Hematopoietic multipotent progenitor cell treated with erythropoietin and hydrocortisone succinate and interleukin-3 and kit ligand, for 6 days (in vitro differentiated cells): Measurements from ENCODE around the gene BOD1L1.
"Not testable (repeated sequence)": the region's sequence is repeated elsewhere in the genome, so short reads cannot be mapped to it uniquely, and the experiment has no call there.

Experiments used
- DNase-seq: peaks from one replicate; pipeline ENCODE4 v3.0.0-alpha.2; 2015

BOD1L1 gene

DNA sequence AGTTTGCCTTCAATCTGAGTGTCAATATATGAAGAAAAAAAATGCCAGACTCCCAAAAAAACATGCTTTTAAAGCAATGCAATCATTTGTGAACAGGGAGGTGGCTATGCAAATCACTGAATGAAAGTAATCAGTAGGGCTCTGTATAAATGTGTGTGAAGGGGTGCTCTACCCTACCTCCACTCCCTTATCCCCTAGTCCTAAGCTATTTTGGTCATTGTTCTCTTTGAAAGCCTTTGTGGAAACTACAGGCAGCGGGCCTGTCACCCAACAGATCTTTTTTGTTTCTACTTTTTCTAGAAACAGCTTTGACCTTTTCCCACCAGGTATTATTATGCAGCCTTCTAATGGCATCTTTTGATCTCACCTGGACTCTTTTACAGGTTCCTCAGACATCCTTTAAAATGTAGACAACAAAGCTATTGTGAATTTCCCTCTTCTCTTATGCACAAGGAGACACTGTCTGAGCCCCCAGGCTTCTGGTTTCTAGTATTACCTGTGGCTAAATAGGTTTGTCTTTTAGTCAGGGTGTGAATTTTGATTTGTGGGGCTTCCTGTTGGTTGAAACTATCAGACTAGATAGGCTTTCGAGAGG lies 9.2 kb downstream of the BOD1L1 start:
- no peak for DNase-seq

GRCh38 chr4:13617801-13618200 lies 9.7 kb downstream of the BOD1L1 start:
- DNase-seq = no peak

- no peak for DNase-seq
Observed at GRCh38 chr4:13616597-13616996, 10.9 kb downstream of the BOD1L1 start.

DNA sequence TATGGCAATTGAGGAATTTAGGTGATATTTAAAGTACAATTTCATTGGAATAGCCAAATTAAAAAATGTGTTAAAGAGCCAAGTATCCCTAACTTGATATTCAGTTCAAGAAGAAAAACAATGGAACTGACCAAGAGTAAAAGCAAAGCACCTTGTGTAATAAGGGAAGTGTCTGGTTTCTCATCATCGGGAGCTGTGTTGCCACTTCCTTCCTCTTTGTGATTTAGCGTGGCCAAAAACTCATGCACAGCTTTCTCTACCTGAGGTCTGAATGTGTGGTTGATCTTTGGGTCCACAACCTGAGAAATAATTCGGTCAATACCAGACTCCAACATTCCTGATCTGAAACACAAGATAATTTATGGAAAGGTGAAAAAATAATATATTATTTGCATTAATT lies 12.4 kb downstream of the BOD1L1 start:
- DNase-seq = peak; percentile 57

DNA sequence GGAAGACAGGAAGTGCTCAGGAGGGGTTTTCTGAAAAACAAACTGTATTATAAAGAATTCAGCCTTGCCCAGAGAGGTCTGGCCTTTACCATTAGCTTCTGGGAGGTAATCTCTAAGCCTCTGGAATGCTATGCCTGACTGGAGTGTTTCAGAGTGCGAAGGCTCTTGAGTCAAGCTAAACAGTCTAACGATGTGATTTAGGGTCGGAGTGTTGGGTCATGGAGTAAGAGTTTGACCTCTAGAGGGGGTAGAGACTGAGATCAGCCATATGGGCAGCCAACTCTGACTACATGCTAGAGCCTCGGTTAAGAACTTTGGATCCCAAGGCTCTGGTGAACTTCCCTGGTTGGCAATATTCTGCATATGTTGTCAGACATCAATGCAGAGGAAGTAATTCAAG lies 15.0 kb downstream of the BOD1L1 start:
- no peak for DNase-seq

GRCh38 chr4:13611283-13611842 lies 16.2 kb downstream of the BOD1L1 start:
- no peak for DNase-seq

GRCh38 chr4:13605330-13605729 lies 22.2 kb downstream of the BOD1L1 start:
- no peak for DNase-seq

GRCh38 chr4:13601848-13602247 lies 25.7 kb downstream of the BOD1L1 start:
- no peak for DNase-seq

GRCh38 chr4:13601048-13601447 lies 26.5 kb downstream of the BOD1L1 start:
- no peak for DNase-seq

DNA sequence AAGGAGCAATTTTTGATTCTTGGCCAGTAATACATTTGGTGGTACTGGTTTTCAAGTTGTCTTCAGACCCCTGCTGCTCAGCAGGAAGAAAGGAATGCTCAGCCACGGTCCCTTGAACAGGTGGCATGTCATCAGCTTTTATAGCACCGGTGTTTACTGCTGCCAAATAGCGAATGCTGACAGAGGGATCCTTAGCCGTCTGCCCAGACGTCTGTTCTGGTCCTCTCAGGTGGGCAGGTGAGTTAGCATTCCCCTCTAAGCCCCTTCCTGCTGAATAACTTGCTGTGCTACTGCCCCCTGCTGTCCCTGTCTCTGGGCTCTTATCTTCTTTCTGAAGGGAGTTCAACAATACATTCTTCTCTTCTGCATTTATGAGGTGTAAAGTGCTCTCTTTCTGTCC lies 28.4 kb downstream of the BOD1L1 start:
- DNase-seq = peak; percentile 5

DNA sequence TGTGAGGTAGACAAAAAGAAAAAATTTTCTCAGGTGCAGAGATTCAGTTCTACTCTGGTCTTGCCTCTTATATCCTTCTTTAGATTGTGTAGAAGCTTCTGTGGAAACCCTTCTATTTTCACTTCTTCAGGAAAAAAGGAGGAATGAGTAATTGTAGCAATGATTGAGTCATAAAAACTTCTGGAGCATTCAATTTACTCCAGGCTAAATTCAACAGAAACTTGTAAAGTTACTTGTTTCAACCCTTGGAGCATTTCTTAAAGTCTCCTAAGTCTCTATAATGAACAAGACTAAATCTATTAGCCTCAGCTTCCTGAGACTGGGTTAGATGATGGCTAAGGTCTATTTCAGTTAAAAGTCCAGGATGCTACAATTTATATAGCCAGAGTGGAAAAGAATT lies 29.9 kb downstream of the BOD1L1 start:
- no peak for DNase-seq

- DNase-seq = no peak
Observed at GRCh38 chr4:13597141-13597540, 30.4 kb downstream of the BOD1L1 start.

- DNase-seq = no peak
Observed at GRCh38 chr4:13592220-13592619, 35.3 kb downstream of the BOD1L1 start.

GRCh38 chr4:13590766-13591165 lies 36.8 kb downstream of the BOD1L1 start:
- no peak for DNase-seq

DNA sequence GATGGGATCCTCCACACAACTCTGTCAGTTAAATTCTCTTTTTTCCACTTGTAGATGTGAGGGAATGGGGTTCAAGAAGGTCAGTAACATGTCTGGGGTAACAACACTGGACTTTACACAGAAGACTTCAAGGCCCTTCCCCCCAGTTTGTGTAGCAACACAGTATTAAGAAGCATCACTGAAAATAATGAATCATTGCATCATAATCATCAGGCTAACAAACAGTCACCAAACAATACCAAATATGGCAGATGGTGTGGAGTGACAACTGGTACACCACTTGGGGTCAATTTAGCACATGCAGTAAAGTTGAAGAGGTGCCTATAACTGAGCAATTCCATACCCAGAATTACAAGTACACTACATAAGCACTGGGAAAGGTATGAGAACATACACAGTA lies 38.6 kb downstream of the BOD1L1 start:
- no peak for DNase-seq

DNA sequence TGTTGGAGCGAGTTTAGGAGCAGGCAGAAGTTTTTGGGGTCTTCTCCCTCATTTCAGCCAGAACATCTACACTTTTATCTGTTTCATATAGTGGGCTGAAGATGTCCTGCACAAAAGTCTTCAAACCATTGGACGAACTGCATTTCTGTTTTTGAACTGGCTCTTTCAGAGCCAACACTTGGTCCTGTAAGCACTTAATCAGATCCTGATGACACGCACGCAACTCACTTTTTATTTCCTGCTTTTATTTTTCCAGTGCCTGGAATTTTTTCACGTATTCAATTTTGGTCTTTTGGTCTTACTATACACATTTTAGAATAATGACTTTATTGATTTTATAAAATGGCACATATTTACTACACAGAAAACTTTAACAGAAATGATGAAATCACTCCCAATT lies 43.0 kb downstream of the BOD1L1 start:
- DNase-seq = no peak

DNA sequence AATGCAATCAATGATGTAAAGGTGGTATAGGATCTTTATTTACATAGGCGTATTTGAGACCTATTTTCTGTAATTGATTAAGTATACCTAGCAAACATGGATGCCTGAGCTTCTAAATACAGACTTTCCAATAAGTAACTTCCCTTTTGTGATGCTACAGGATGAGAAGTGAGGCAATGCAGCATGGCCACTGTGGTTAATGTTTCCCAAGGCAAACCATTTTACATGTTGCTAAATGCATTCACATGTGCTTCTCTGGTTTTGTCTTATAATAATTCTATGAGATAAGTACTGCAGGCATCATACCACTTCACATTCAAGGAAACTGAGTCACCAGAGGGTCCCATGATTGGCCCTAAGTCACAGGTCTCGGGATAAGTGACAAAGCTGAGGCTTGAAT lies 47.5 kb downstream of the BOD1L1 start:
- DNase-seq = peak; percentile 66

DNA sequence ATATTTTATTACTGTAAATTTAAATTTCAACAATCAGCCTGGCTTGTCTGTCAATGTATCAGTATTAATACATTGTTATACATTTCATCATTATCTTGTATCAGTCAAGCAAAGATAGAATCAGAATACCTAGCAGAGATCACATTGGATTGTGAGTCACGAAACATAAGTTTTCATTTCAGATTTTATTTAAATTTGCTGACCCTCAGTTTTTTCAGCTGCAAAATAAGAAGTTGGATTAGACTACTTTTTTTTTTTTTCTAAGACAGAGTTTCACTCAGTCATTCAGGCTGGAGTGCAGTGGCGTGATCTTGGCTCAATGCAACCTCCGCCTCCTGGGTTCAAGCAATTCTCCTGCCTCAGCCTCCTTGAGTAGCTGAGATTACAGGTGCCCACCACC lies 49.9 kb downstream of the BOD1L1 start:
- no peak for DNase-seq

DNA sequence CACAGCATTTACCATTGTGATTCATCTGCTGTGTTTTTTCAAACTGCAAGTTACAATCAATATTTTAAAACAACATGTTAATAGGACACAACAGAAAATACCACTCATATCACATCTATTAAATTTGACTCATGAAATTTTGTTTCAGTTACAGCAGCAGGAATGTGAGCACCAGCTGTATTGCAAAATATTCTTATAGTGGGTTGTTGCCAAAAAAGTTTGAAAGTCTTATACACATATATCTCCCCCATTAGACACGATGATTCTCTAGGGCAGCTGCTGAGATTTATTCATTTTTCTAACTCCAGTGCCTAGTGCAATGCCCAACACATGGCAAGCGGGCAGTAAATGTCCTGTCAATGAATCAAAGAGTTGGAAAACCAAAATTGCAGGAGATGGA lies 56.6 kb downstream of the BOD1L1 start:
- DNase-seq = no peak

DNA sequence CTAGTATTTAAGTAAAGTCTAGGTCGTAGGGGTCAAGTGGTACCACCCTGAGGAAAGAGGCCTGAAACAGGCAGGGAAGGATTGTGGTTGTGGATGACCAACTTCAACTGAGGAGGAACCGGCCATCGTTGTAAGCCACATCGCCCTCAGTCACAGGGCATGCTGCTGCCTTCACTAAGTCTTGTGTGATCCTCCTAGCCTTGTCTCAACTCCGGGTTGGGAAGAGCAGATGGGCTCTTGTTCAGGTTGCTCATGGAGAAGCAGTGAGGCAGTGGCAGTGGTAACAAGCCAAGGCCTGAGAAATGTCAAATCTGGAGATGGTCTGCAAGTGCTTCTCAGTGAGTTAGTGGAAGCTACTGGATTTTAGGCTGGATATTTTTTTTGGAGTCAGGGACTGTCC lies 60.4 kb downstream of the BOD1L1 start:
- no peak for DNase-seq

- DNase-seq = no peak
Observed at GRCh38 chr4:13562876-13563275, 64.6 kb downstream of the BOD1L1 start.

DNA sequence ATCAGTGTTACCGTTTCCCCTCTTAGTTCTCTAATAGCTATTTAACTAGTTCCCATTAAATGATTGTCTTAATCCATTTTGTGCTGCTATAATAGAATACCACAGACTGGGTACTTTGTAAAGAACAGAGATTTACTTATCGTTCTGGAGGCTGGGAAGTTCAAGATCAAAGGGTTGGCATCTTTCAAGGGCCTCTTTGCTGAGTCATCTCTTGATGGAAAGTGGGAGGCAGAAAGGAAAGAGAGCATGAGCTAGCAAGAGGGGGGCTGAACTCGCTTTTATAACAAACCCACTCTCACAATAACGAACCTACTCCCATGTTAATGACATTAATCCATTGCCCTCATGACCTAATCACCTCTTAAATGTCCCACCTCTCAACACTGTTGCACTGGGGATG lies 65.9 kb downstream of the BOD1L1 start:
- DNase-seq = no peak

DNA sequence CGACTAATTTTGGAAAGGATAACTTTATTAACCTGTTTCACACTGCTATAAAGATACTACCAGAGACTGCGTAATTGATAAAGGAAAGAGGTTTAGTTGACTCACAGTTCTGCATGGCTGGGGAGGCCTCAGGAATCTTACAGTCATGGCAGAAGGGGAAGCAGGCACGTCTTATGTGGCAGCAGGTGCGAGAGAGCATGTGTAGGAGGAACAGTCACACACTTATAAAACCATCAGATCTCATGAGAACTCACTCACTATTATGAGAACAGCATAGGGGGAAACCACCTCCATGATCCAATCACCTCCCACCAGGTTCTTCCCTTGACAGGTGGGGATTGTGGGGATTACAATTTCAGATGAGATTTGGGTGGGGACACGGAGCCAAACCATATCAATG lies 67.4 kb downstream of the BOD1L1 start:
- DNase-seq = not testable (repeated sequence)

DNA sequence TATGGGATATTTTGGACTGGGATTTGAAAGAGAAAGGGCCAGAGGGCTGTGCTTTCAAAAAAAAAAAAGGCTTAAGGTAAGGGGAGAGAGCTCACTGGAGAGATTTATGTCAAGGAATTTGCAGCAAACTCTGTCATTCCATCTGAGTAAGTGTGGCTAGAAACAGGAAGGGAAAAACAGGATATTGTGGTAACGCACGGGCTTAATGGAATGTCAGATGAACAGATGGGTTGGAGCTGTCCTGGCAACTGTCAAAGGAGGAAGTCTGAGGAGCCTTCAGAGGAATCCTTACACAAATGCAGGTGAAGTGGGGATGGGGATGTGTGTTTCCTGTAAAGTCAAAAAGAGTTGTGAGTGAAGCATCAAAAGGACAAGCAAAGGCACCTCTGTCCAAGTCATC lies 68.1 kb downstream of the BOD1L1 start:
- no peak for DNase-seq

GRCh38 chr4:13558881-13559280 lies 68.6 kb downstream of the BOD1L1 start:
- no peak for DNase-seq
